GM20000 (cell line): ENCODE data around the gene ZNF296.

Source experiments
- DNase-seq: peaks from one replicate; pipeline ENCODE4 v3.0.0; 2012; ENCODE audit warnings: low spot score
- TF ChIP-seq, protein P1 (sequence below): IDR thresholded peaks from 2 replicates; pipeline ENCODE4 v1.5.1; 2012; ENCODE audit warnings: mild to moderate bottlenecking, control low read depth; ENCODE audit errors: extremely low read depth, missing control alignments

The ZNF296 gene

GRCh38 chr19:45091031-45091923 is 15.0 kb upstream of the ZNF296 start:
- peak; percentile 91 for DNase-seq
- TF ChIP-seq, protein P1, sequence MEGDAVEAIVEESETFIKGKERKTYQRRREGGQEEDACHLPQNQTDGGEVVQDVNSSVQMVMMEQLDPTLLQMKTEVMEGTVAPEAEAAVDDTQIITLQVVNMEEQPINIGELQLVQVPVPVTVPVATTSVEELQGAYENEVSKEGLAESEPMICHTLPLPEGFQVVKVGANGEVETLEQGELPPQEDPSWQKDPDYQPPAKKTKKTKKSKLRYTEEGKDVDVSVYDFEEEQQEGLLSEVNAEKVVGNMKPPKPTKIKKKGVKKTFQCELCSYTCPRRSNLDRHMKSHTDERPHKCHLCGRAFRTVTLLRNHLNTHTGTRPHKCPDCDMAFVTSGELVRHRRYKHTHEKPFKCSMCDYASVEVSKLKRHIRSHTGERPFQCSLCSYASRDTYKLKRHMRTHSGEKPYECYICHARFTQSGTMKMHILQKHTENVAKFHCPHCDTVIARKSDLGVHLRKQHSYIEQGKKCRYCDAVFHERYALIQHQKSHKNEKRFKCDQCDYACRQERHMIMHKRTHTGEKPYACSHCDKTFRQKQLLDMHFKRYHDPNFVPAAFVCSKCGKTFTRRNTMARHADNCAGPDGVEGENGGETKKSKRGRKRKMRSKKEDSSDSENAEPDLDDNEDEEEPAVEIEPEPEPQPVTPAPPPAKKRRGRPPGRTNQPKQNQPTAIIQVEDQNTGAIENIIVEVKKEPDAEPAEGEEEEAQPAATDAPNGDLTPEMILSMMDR: no peak

- TF ChIP-seq, protein P1: no peak
- no peak for DNase-seq
Observed at GRCh38 chr19:45090606-45091005, 14.3 kb upstream of the ZNF296 start.

DNA sequence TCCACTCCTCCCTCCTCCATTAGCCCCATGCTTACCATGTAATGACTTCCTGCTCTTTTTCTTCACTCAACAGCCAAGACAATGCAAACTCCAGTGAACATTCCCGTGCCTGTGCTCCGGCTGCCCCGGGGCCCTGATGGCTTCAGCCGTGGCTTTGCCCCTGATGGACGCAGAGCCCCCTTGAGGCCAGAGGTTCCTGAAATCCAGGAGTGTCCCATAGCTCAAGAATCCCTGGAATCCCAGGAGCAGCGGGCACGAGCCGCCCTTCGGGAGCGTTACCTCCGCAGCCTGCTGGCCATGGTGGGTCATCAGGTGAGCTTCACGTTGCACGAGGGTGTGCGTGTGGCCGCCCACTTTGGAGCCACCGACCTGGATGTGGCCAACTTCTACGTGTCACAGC is 13.8 kb upstream of the ZNF296 start:
- TF ChIP-seq, protein P1: no peak
- no peak for DNase-seq

DNA sequence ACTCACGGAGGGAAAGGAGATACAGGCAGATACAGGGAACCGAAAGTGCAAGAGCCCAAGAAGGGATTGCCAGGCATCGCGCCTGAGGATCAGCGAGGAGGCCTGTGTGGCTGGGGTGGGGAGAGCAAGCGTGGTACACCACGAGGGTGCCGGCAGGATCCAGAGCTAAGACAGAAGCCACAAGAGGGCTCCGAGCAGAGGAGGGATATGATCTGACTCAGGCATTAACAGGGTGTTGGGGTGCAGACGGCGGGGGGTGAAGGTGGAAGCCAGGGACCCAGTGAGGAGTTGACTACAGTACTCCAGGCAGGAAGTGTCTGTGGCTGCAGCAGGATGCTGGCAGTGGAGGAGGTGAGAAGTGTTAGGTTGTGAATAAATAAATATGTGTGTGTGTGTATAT is 11.3 kb upstream of the ZNF296 start:
- TF ChIP-seq, protein P1: no peak
- DNase-seq: no peak

- DNase-seq: no peak
- TF ChIP-seq, protein P1: no peak
Observed at GRCh38 chr19:45086480-45086879, 10.2 kb upstream of the ZNF296 start.

DNA sequence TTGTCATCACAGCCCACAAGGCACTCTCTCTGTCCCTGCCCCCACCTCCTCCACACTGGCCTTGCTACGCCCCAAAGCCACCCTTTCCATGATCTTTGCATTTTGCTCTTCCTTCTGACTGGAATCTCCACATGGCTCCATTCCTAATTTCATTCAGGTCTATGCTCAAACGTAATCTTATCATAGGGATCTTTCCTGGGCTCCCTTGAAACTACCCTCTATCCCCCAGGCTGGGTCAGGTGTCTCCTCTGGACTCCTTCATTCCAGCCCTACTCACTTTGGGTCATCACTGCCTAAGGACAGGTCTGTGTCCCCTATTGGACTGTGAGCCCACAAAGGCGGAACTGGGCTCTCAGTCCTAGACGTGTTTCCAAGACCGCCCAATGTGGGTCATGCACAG is 5.9 kb upstream of the ZNF296 start:
- DNase-seq: no peak
- TF ChIP-seq, protein P1: no peak

DNA sequence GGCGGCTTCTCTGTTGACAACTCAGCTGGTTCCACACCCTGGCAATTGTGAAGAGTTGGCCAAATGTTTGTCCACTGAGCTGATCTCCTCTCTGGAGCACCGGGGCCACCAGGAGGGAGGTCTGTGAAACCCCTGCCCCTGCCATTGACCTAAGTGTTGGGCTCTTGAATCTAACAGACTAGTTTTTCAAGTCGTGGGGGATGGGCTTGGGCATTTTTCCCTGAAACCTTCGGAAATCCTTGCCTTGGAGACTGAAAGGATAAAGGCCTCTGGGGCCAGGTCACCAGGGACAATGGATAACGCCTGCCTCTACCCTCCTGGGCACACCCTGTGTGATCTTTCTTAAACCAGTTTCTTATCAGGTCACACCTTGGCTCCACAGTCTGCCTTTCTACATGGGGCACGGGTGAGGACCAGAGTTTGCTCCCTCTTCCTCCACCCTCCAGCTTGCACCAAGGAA is 3.7 kb upstream of the ZNF296 start:
- TF ChIP-seq, protein P1: no peak
- DNase-seq: no peak
